CD14-positive monocyte (primary cell): Measurements from ENCODE around the gene OR5K1. TPM values are rescaled to one million over a fixed set of nuclear protein-coding genes. Genes with fewer than 3 reads are reported as not detected.

Experiments
- DNase-seq, 3 donors: peaks; one replicate each; pipeline ENCODE4 v3.0.0-alpha.2; 2011 to 2022
- H2AFZ ChIP-seq: 2 replicates; pipeline ENCODE4 v1.6.0; 2012; ENCODE audit warnings: mild to moderate bottlenecking, low read depth, low read length, inconsistent platforms; ENCODE audit not compliant: insufficient read depth, poor library complexity, severe bottlenecking
- H3K27ac ChIP-seq, 2 donors: 1 replicate in 1 of 2; 2 replicates in 1 of 2; pipeline ENCODE4 v1.5.1; 2012 to 2013; ENCODE audit warnings: low read length in 2 of 2, control low read depth in 1 of 2, inconsistent platforms in 1 of 2, low read depth in 1 of 2, mild to moderate bottlenecking in 1 of 2
- H3K27me3 ChIP-seq, 2 donors: one replicate each; pipeline versions ENCODE4 v1.6.0 to v1.6.1; 2011 to 2013; ENCODE audit warnings: low read length in 2 of 2; ENCODE audit not compliant: control insufficient read depth in 2 of 2, insufficient read depth in 2 of 2
- H3K36me3 ChIP-seq, 2 donors: replicated peaks in 1 of 2; 1 replicate in 1 of 2; 2 replicates in 1 of 2; pipeline versions ENCODE4 v1.5.1 to v1.6.1; 2012 to 2013; ENCODE audit warnings: low read length in 2 of 2, control low read depth in 1 of 2, inconsistent platforms in 1 of 2, mild to moderate bottlenecking in 1 of 2; ENCODE audit not compliant: insufficient read depth in 2 of 2, control insufficient read depth in 1 of 2
- H3K4me1 ChIP-seq, 2 donors: 1 replicate in 1 of 2; 2 replicates in 1 of 2; pipeline versions ENCODE4 v1.5.1 to v1.6.1; 2012 to 2013; ENCODE audit warnings: low read length in 2 of 2, control low read depth in 1 of 2, inconsistent platforms in 1 of 2, mild to moderate bottlenecking in 1 of 2, moderate library complexity in 1 of 2; ENCODE audit not compliant: insufficient read depth in 2 of 2, control insufficient read depth in 1 of 2
- H3K4me2 ChIP-seq: replicated peaks from 2 replicates; pipeline ENCODE3; 2012; ENCODE audit warnings: low read length, moderate library complexity, mild to moderate bottlenecking; ENCODE audit not compliant: poor library complexity, severe bottlenecking; ENCODE audit errors: extremely low read depth
- H3K4me3 ChIP-seq, 3 experiments: fragments of 200-600 bp in 1 of 3; sonication (generic) in 1 of 3; replicated peaks in 1 of 3; 1 replicate in 2 of 3; 2 replicates in 1 of 3; pipeline ENCODE4 v1.5.1; 2011 to 2013; ENCODE audit warnings: low read length in 3 of 3, mild to moderate bottlenecking in 3 of 3, control low read depth in 2 of 3, low read depth in 2 of 3, inconsistent platforms in 1 of 3, moderate library complexity in 1 of 3
- H3K79me2 ChIP-seq: 2 replicates; pipeline ENCODE4 v1.6.0; 2012; ENCODE audit warnings: mild to moderate bottlenecking, control low read depth, inconsistent platforms, low read length, moderate library complexity; ENCODE audit not compliant: insufficient read depth
- H3K9ac ChIP-seq: 2 replicates; pipeline ENCODE4 v1.6.0; 2017; ENCODE audit warnings: low read length, mild to moderate bottlenecking; ENCODE audit not compliant: insufficient read depth, poor library complexity, severe bottlenecking
- H3K9me3 ChIP-seq, 2 donors: replicated peaks in 1 of 2; 1 replicate in 1 of 2; 2 replicates in 1 of 2; pipeline versions ENCODE4 v1.5.1 to v1.6.1; 2012 to 2013; ENCODE audit warnings: low read length in 2 of 2, control low read depth in 1 of 2; ENCODE audit not compliant: control insufficient read depth in 1 of 2, insufficient read depth in 1 of 2
- H4K20me1 ChIP-seq: 2 replicates; pipeline ENCODE4 v1.6.0; 2012; ENCODE audit warnings: mild to moderate bottlenecking, low read length, control low read depth, moderate library complexity; ENCODE audit not compliant: insufficient read depth
- H3K27ac Mint-ChIP-seq, 7 donors: one replicate each; pipeline ENCODE4 v1.8.0; 2020; ENCODE audit warnings: mild to moderate bottlenecking in 7 of 7, mixed read lengths in 7 of 7, moderate library complexity in 6 of 7, inconsistent platforms in 2 of 7
- H3K27me3 Mint-ChIP-seq, 3 donors: one replicate each; pipeline ENCODE4 v1.8.0; 2021 to 2022; ENCODE audit warnings: low read depth in 3 of 3, mild to moderate bottlenecking in 3 of 3, mixed read lengths in 3 of 3, moderate library complexity in 3 of 3, inconsistent platforms in 1 of 3
- H3K36me3 Mint-ChIP-seq, 2 donors: one replicate each; pipeline ENCODE4 v1.8.0; 2020; ENCODE audit warnings: mixed read lengths in 2 of 2, inconsistent platforms in 1 of 2, mild to moderate bottlenecking in 1 of 2
- H3K4me1 Mint-ChIP-seq: one replicate; pipeline ENCODE4 v1.8.0; 2020; ENCODE audit warnings: mild to moderate bottlenecking, mixed read lengths
- H3K4me3 Mint-ChIP-seq, 2 donors: one replicate each; pipeline ENCODE4 v1.8.0; 2020; ENCODE audit warnings: mild to moderate bottlenecking in 2 of 2, mixed read lengths in 2 of 2, moderate library complexity in 1 of 2
- H3K9me3 Mint-ChIP-seq, 7 donors: one replicate each; pipeline ENCODE4 v1.8.0; 2020 to 2022; ENCODE audit warnings: mixed read lengths in 7 of 7, mild to moderate bottlenecking in 6 of 7, moderate library complexity in 6 of 7, inconsistent platforms in 2 of 7
- WGBS: methylation state at CpG from one replicate; pipeline ENCODE4 v1.1.5; 2013; ENCODE audit warnings: missing lambda C conversion rate; ENCODE audit not compliant: insufficient coverage; 5-methylcytosine and 5-hydroxymethylcytosine counted together
- intact Hi-C, 2 donors: fragments of 100-400 bp; cut with micrococcal nuclease; formaldehyde crosslinking; loops; one replicate each; pipeline versions ENCODE4 v1.15.0 to v1.15.1; 2023
- polyA plus RNA-seq, 3 donors: library from polyadenylated mRNA; depleted of rRNA in 1 of 3; unstranded in 2 of 3; stranded (reverse) in 1 of 3; fragments of 300-500 nt in 2 of 3; fragments of >200 nt in 1 of 3; fragmentation: Illumina TruSeq in 2 of 3; gene quantifications; 1 replicate in 2 of 3; 2 replicates in 1 of 3; pipeline ENCODE4 v1.2.3, GENCODE V29; 2012 to 2021
- TF ChIP-seq, protein P1 (sequence below): fragments of 200-600 bp; IDR thresholded peaks from one replicate; pipeline ENCODE4 v1.8.0; 2022; ENCODE audit warnings: antibody characterized with exemption, mild to moderate bottlenecking

The OR5K1 gene
- polyA plus RNA-seq, 3 donors: not detected

DNA sequence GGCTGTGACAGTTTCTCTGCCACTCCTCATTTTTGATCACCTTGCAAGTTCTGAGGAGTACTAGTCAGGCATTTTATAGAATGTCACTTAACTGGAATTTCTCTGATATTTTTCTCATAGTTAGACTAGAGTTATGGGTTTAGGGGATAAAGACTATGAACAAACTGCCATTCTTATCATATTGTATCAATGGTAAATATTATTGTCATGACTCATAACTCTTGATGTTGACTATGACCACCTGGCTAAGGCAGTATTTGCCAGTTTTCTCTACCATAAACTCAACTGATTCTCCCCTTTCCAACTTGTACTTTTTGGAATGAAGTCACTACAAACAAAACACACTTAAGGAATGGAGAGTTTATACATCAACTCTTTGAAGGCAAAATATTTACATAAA is 22.7 kb upstream of the OR5K1 start:
- H3K36me3 ChIP-seq: no peaks in the 10 kb centered on the region

DNA sequence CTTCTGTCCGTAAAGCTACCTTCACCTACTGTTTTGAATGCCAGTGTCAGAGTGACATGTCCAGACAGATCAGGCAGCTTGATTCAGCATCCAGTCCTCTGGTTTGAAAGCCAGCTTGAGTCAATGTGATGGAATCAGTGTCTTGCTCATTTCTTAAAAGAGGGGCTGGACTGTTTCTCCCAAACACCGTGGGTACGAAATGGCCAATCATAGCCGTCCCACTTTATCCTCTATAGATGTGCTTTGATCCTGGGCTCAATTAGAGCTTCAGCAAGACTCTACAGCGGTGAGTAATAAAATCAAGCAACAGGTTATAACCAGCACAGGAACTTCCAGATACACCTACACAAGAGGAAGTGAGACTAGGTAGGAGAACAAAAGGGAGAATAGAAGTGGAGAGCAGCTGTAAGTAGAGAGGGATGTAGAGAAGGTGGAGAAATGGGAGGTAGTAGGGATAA is 17.0 kb upstream of the OR5K1 start:
- intact Hi-C loops: no loop called here
- H3K27me3 Mint-ChIP-seq: peaks cover 0 to 4% (median 4%) of the 10 kb centered on the region in 3 donors
- Histone ChIP-seq H3K4me3 (no peak overlapping the region), H3K4me2 (no peak overlapping the region), H3K36me3 (no peaks in the 10 kb centered on the region), H3K27me3 (no peaks in the 10 kb centered on the region), H3K9ac (no peak overlapping the region), H3K27ac (no peak overlapping the region), H3K79me2 (no peaks in the 10 kb centered on the region), H3K4me1 (no peaks in the 10 kb centered on the region), H2AFZ (no peak overlapping the region), H4K20me1 (no peaks in the 10 kb centered on the region), H3K9me3 (no peaks in the 10 kb centered on the region)
- WGBS: 93% methylated on average over 3 of the region's 5 CpGs
- TF ChIP-seq, protein P1, sequence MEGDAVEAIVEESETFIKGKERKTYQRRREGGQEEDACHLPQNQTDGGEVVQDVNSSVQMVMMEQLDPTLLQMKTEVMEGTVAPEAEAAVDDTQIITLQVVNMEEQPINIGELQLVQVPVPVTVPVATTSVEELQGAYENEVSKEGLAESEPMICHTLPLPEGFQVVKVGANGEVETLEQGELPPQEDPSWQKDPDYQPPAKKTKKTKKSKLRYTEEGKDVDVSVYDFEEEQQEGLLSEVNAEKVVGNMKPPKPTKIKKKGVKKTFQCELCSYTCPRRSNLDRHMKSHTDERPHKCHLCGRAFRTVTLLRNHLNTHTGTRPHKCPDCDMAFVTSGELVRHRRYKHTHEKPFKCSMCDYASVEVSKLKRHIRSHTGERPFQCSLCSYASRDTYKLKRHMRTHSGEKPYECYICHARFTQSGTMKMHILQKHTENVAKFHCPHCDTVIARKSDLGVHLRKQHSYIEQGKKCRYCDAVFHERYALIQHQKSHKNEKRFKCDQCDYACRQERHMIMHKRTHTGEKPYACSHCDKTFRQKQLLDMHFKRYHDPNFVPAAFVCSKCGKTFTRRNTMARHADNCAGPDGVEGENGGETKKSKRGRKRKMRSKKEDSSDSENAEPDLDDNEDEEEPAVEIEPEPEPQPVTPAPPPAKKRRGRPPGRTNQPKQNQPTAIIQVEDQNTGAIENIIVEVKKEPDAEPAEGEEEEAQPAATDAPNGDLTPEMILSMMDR: no peak
- no peak for DNase-seq
- no peak overlapping the region for H3K27ac Mint-ChIP-seq
- H3K4me3 Mint-ChIP-seq: no peak overlapping the region
- no peaks in the 10 kb centered on the region for H3K4me1 Mint-ChIP-seq
- peaks cover 0 to 6% (median 0%) of the 10 kb centered on the region in 7 donors for H3K9me3 Mint-ChIP-seq
- H3K36me3 Mint-ChIP-seq: no peaks in the 10 kb centered on the region

More for the DNA sequence above, 22.7 kb upstream of the OR5K1 start:
- intact Hi-C loops: no loop called here
- Histone ChIP-seq H3K9ac (no peak overlapping the region), H4K20me1 (no peaks in the 10 kb centered on the region), H3K9me3 (no peaks in the 10 kb centered on the region), H3K27ac (no peak overlapping the region), H3K4me3 (no peak overlapping the region), H3K4me2 (no peak overlapping the region), H3K27me3 (no peaks in the 10 kb centered on the region), H3K79me2 (no peaks in the 10 kb centered on the region), H2AFZ (no peak overlapping the region), H3K4me1 (no peaks in the 10 kb centered on the region)
- Mint-ChIP-seq H3K4me3 (no peak overlapping the region), H3K27ac (no peak overlapping the region), H3K4me1 (no peaks in the 10 kb centered on the region), H3K36me3 (no peaks in the 10 kb centered on the region), H3K27me3 (peaks cover 0 to 4% (median 4%) of the 10 kb centered on the region in 3 donors), H3K9me3 (peaks cover 0 to 4% (median 0%) of the 10 kb centered on the region in 7 donors)
- no peak for DNase-seq
- TF ChIP-seq, protein P1: no peak
